ENCODE data around the gene OR11H1. TPM values are rescaled to one million over a fixed set of nuclear protein-coding genes. Genes with fewer than 3 reads are reported as not detected.
A peak's percentile ranks its signal among the peaks of the same experiment; 100 is the strongest.
"Not testable (repeated sequence)": the region's sequence is repeated elsewhere in the genome, so short reads cannot be mapped to it uniquely, and the experiment has no call there.

The OR11H1 gene
- total RNA-seq: not detected in 2 replicates
- long read RNA-seq: 0 reads

DNA sequence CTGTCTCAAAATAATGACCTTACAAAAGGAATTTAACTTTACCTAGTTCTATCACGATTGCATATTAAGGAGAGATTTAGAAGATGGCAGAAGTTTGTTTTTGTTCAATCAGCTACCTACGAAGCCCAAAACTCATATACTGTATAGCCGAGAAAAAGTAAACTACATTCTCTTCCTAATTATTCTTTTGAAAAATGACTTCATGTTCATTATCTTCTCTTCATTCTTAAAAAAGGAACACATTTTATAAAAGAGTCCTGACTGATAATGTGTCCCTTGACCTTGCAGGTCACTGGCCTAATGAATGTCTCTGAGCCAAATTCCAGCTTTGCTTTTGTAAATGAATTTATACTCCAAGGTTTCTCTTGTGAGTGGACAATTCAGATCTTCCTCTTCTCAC, at the start of gene OR11H1:
TSS of gene OR11H1 (plus strand) at position 301 of the 400 bp plus-strand sequence. CDS start at position 301, 0 bp downstream.
- not testable (repeated sequence) for H3K36me3 Mint-ChIP-seq (ENCODE audit: unreplicated experiment); H3K4me1 Mint-ChIP-seq (ENCODE audit: unreplicated experiment); H3K27me3 Mint-ChIP-seq (ENCODE audit: unreplicated experiment); H3K4me3 Mint-ChIP-seq (ENCODE audit: unreplicated experiment); H3K9me3 Mint-ChIP-seq (ENCODE audit: unreplicated experiment); DNase-seq (ENCODE audit: extremely low spot score, unreplicated experiment); H3K27ac Mint-ChIP-seq (ENCODE audit: unreplicated experiment)

- H3K27me3 Mint-ChIP-seq (ENCODE audit: unreplicated experiment); DNase-seq (ENCODE audit: extremely low spot score, unreplicated experiment); H3K9me3 Mint-ChIP-seq (ENCODE audit: unreplicated experiment); H3K27ac Mint-ChIP-seq (ENCODE audit: unreplicated experiment); H3K4me1 Mint-ChIP-seq (ENCODE audit: unreplicated experiment); H3K4me3 Mint-ChIP-seq (ENCODE audit: unreplicated experiment); H3K36me3 Mint-ChIP-seq (ENCODE audit: unreplicated experiment): not testable (repeated sequence)
Observed at GRCh38 chr22:15509967-15510366, 18.0 kb upstream of the OR11H1 start.

GRCh38 chr22:15515896-15516295, 12.1 kb upstream of the OR11H1 start:
- H3K4me3 Mint-ChIP-seq (ENCODE audit: unreplicated experiment); H3K36me3 Mint-ChIP-seq (ENCODE audit: unreplicated experiment); DNase-seq (ENCODE audit: extremely low spot score, unreplicated experiment); H3K27me3 Mint-ChIP-seq (ENCODE audit: unreplicated experiment); H3K9me3 Mint-ChIP-seq (ENCODE audit: unreplicated experiment); H3K27ac Mint-ChIP-seq (ENCODE audit: unreplicated experiment); H3K4me1 Mint-ChIP-seq (ENCODE audit: unreplicated experiment): not testable (repeated sequence)

- H3K9me3 Mint-ChIP-seq (ENCODE audit: unreplicated experiment); H3K4me1 Mint-ChIP-seq (ENCODE audit: unreplicated experiment); H3K27me3 Mint-ChIP-seq (ENCODE audit: unreplicated experiment); H3K27ac Mint-ChIP-seq (ENCODE audit: unreplicated experiment); H3K4me3 Mint-ChIP-seq (ENCODE audit: unreplicated experiment); H3K36me3 Mint-ChIP-seq (ENCODE audit: unreplicated experiment): not testable (repeated sequence)
- peak; percentile 86 for DNase-seq (ENCODE audit: extremely low spot score, unreplicated experiment)
Observed at GRCh38 chr22:15553767-15554166, 25.8 kb downstream of the OR11H1 start.

DNA sequence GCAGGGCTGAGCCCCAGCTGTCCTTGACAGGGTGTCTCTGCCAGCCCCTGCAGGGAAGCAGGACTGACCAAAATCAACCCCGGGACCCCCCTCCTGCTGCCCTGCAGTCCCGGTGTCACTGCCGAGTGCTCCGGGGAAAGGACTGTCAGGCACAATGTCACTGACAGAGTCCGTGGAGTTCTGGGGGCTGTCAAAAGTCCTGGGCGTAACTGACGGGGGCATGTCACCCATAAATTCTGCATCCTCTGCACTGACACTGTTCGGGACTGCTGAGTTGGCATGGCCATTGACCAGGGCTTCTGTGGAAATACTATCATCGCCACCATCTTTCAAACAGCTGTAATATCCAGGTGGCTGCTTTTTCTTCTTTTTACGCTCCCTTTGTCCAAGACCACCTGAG, 35.5 kb downstream of the OR11H1 start:
- not testable (repeated sequence) for DNase-seq (ENCODE audit: extremely low spot score, unreplicated experiment); H3K36me3 Mint-ChIP-seq (ENCODE audit: unreplicated experiment); H3K9me3 Mint-ChIP-seq (ENCODE audit: unreplicated experiment)

GRCh38 chr22:15565063-15565462, 37.1 kb downstream of the OR11H1 start:
- H3K4me3 Mint-ChIP-seq (ENCODE audit: unreplicated experiment): not testable (repeated sequence)

More for the DNA sequence above, 35.5 kb downstream of the OR11H1 start:
- H3K4me3 Mint-ChIP-seq (ENCODE audit: unreplicated experiment); H3K27me3 Mint-ChIP-seq (ENCODE audit: unreplicated experiment); H3K4me1 Mint-ChIP-seq (ENCODE audit: unreplicated experiment); H3K27ac Mint-ChIP-seq (ENCODE audit: unreplicated experiment): not testable (repeated sequence)

More at GRCh38 chr22:15565063-15565462, 37.1 kb downstream of the OR11H1 start:
- H3K27me3 Mint-ChIP-seq (ENCODE audit: unreplicated experiment); H3K36me3 Mint-ChIP-seq (ENCODE audit: unreplicated experiment); H3K27ac Mint-ChIP-seq (ENCODE audit: unreplicated experiment); H3K4me1 Mint-ChIP-seq (ENCODE audit: unreplicated experiment); H3K9me3 Mint-ChIP-seq (ENCODE audit: unreplicated experiment); DNase-seq (ENCODE audit: extremely low spot score, unreplicated experiment): not testable (repeated sequence)

Other genes with a start within 250 kb of the OR11H1 start
- gene POTEH, start 161.8 kb downstream of the OR11H1 start, total RNA-seq: not detected in 2 replicates

All from osteocyte (in vitro differentiated cells).